Neutrophil (primary cell): ENCODE data around the gene AQP12B.
"Not testable (repeated sequence)": the region's sequence is repeated elsewhere in the genome, so short reads cannot be mapped to it uniquely, and the experiment has no call there.

Experiments
- H3K27ac ChIP-seq: fragments of 200-600 bp; sonication (generic); 2 replicates; pipeline ENCODE4 v1.5.1; 2016; ENCODE audit warnings: mild to moderate bottlenecking, moderate library complexity
- H3K27me3 ChIP-seq: fragments of 200-600 bp; sonication (generic); 2 replicates; pipeline ENCODE4 v1.6.0; 2016; ENCODE audit warnings: mild to moderate bottlenecking
- H3K36me3 ChIP-seq: fragments of 200-600 bp; sonication (generic); 2 replicates; pipeline ENCODE4 v1.5.1; 2017
- H3K4me1 ChIP-seq, 2 experiments: fragments of 200-600 bp in 1 of 2; sonication (generic) in 1 of 2; 1 replicate in 1 of 2; 2 replicates in 1 of 2; pipeline versions ENCODE4 v1.5.1 to v1.6.1; 2013 to 2016; ENCODE audit warnings: low read depth in 1 of 2, low read length in 1 of 2, mild to moderate bottlenecking in 1 of 2, moderate library complexity in 1 of 2; ENCODE audit not compliant: control insufficient read depth in 1 of 2, insufficient read depth in 1 of 2
- H3K4me3 ChIP-seq, 2 experiments: fragments of 200-600 bp in 1 of 2; sonication (generic) in 1 of 2; 1 replicate in 1 of 2; 2 replicates in 1 of 2; pipeline ENCODE4 v1.5.1; 2013 to 2016; ENCODE audit warnings: low read depth in 1 of 2, low read length in 1 of 2, mild to moderate bottlenecking in 1 of 2, moderate library complexity in 1 of 2
- H3K9me3 ChIP-seq: fragments of 200-600 bp; sonication (generic); 2 replicates; pipeline ENCODE4 v1.5.1; 2016
- CTCF ChIP-seq: fragments of 200-600 bp; sonication (generic); IDR thresholded peaks from 2 replicates; pipeline ENCODE4 v1.5.1; 2016; ENCODE audit warnings: antibody characterized with exemption

AQP12B gene

GRCh38 chr2:240688553-240688919, 5.9 kb upstream of the AQP12B start:
- no peaks in the 10 kb centered on the region for H3K4me1 ChIP-seq
- H3K36me3 ChIP-seq: no peaks in the 10 kb centered on the region
- H3K27me3 ChIP-seq: peaks cover 4% of the 10 kb centered on the region
- H3K27ac ChIP-seq: no peak overlapping the region
- no peak for TF ChIP-seq CTCF
- H3K9me3 ChIP-seq: no peaks in the 10 kb centered on the region
- no peak overlapping the region for H3K4me3 ChIP-seq

GRCh38 chr2:240687741-240688552, 5.3 kb upstream of the AQP12B start:
- no peak for TF ChIP-seq CTCF
- no peaks in the 10 kb centered on the region for H3K36me3 ChIP-seq
- H3K27ac ChIP-seq: no peak overlapping the region
- H3K27me3 ChIP-seq: peaks cover 4% of the 10 kb centered on the region
- no peaks in the 10 kb centered on the region for H3K9me3 ChIP-seq
- H3K4me3 ChIP-seq: no peak overlapping the region
- no peaks in the 10 kb centered on the region for H3K4me1 ChIP-seq

DNA sequence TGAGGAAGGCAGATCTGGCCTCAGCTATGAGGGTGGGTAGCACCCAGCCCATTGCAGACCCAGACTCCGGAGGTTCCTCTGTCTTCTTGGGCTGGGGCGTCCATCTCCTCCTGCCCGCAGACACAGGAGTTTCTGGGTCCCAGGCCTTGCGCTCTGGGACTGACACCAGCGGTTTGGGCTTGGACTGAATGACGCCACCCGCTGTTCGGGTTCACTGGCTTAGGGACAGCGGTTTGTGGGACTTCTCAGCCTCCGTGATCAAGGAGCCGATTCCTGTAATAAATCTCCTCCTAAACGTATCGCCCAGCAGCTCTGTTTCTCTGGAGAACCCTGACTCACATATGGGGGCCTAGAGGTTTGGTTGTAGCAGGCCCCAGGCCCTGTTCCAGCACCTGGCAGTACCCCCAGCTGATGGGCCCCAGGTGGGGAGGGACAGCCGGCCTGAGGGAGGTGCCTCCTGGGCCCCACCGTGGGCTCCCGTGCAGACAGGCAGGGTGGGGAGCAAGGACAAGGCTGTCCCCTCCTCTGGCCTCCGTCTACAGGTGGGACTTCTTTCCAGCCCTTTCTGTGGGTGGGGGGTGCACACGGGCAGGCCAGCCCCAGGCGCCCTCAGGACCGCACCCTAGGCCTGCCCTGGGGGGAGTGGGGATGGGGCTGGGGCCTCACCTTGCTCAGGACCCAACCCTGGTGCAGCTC, 4.5 kb upstream of the AQP12B start:
- H3K36me3 ChIP-seq: no peaks in the 10 kb centered on the region
- peaks cover 4% of the 10 kb centered on the region for H3K27me3 ChIP-seq
- H3K27ac ChIP-seq: no peak overlapping the region
- H3K4me3 ChIP-seq: no peak overlapping the region
- no peak for TF ChIP-seq CTCF
- no peaks in the 10 kb centered on the region for H3K4me1 ChIP-seq
- no peaks in the 10 kb centered on the region for H3K9me3 ChIP-seq

- peaks cover 4% of the 10 kb centered on the region for H3K27me3 ChIP-seq
- no peaks in the 10 kb centered on the region for H3K9me3 ChIP-seq
- H3K27ac ChIP-seq: no peak overlapping the region
- no peaks in the 10 kb centered on the region for H3K4me1 ChIP-seq
- TF ChIP-seq CTCF: no peak
- H3K4me3 ChIP-seq: no peak overlapping the region
- H3K36me3 ChIP-seq: no peaks in the 10 kb centered on the region
These were observed 3.8 kb upstream of the AQP12B start for GRCh38 chr2:240686460-240686859.

DNA sequence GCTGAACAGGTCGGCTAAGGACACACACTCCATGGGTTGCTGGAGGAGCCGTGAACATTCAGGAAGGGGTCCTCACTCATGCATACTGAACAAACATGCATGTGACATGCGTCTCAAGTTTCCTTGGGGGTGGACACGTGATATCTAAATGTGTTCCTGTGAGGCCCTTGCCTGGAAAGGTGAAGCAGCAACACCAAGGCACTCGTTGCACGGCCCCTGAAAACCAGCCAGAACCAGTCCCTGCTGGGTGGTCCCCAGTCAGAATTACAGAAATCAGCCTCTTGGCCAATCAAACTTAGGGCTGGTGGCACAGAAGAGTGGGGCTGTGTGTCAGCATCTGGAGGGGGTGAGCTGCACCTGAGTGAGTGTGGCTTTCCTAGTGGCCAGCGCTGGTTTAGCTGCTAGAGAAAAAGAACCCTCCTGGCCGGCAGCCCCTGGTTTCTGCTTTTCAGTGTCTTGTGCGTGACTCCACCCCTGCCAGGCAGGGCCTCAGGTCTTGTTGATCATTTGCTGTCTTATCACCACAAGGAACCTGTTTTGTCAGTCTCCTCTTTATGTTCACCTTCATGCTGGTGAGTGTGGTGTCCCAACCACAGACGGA, 3.2 kb upstream of the AQP12B start:
- Histone ChIP-seq H3K4me1 (no peaks in the 10 kb centered on the region), H3K27ac (no peak overlapping the region), H3K27me3 (peaks cover 4% of the 10 kb centered on the region), H3K4me3 (no peak overlapping the region), H3K9me3 (no peaks in the 10 kb centered on the region), H3K36me3 (no peaks in the 10 kb centered on the region)
- no peak for TF ChIP-seq CTCF

DNA sequence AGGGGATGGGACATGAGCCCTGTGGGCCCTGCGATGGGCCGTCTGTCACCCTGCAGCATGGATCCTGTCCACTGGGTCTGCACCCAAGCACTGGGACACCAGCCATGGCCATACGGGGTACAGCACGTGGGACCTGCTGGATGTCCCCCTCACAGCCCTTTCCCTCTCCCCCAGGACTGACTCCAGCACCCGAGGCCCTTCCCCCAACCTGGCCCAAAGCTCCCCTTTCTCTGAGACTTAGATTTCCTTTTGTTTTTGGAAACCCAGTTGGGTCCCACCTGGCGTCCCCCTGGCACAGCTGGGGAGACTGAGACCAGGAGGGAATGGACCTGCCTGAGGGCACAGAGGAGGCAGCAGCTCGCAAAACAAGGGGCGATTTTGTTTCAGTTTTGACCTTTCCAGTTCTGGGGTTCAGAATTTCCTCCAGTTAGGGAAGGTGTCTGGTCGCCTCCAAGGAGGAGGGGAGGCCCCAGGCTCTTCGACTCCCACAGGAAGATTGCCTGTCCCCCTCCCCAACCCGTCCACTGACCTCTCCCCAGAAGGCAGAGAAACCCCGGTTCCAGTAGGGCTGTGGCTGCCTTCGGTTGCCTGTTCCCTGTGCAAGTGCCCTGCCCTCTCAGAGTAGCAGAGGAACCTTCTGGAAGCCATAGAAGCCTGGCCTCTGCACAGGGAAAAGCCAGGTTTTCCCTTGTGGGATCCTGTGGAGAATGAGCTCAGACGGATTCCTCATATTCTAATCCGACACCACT, 1.5 kb upstream of the AQP12B start:
- not testable (repeated sequence) for H3K27me3 ChIP-seq, H3K36me3 ChIP-seq, H3K27ac ChIP-seq, H3K4me1 ChIP-seq, H3K4me3 ChIP-seq, H3K9me3 ChIP-seq

- H3K36me3 ChIP-seq, H3K27me3 ChIP-seq, H3K4me3 ChIP-seq, H3K9me3 ChIP-seq, H3K27ac ChIP-seq, H3K4me1 ChIP-seq: not testable (repeated sequence)
These were observed 769 bp upstream of the AQP12B start for GRCh38 chr2:240683329-240683979.

- not testable (repeated sequence) for H3K27ac ChIP-seq, H3K4me3 ChIP-seq, H3K27me3 ChIP-seq, H3K4me1 ChIP-seq, H3K36me3 ChIP-seq, H3K9me3 ChIP-seq
These were observed 2.5 kb downstream of the AQP12B start for GRCh38 chr2:240680185-240680584.
